ENCODE measurements around the gene GSN.
"Not testable (repeated sequence)": the region's sequence is repeated elsewhere in the genome, so short reads cannot be mapped to it uniquely, and the experiment has no call there.

GSN gene

GRCh38 chr9:121286973-121287741 is 19.2 kb downstream of the GSN start:
- H3K4me3 ChIP-seq = peak overlapping the region; percentile 56
- TF ChIP-seq POLR2AphosphoS5 (IDR thresholded peaks at IDR 0.05; ENCODE audit: borderline replicate concordance, low read depth, low read length) (no peak), FOXP2 (optimal IDR thresholded peaks at IDR 0.05; ENCODE audit: control extremely low read depth, extremely low read length, insufficient read depth) (no peak), EZH2 (IDR thresholded peaks at IDR 0.05) (no peak)
- H3K9ac ChIP-seq (ENCODE audit: insufficient read length) = peak overlapping the region; percentile 45
- no peaks in the 10 kb centered on the region for H3K36me3 ChIP-seq (ENCODE audit: insufficient read depth, low read length)
- peak overlapping the region; percentile 75 for H3K27ac ChIP-seq
- H3K9me3 ChIP-seq (ENCODE audit: low read depth, low read length) = no peaks in the 10 kb centered on the region
- no peak for DNase-seq (ENCODE audit: low read depth, low spot score)

DNA sequence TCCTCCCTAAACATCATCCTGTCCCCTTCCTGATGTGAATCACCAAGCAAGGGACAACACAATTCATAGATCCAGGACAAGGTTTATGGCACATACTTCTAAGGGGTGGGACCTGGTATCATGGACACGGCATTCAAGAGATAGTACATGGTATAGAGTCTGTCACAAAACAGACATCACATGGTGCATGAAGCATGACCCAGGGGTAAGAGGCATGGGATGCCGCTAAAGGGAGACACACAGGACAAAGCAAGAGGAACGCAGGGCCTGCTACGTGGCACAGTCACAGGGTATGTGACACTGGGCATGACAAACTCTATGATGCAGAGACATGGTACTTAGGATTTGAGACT is 20.7 kb downstream of the GSN start:
- TF ChIP-seq FOXP2 (optimal IDR thresholded peaks at IDR 0.05; ENCODE audit: control extremely low read depth, extremely low read length, insufficient read depth) (no peak), EZH2 (IDR thresholded peaks at IDR 0.05) (no peak), POLR2AphosphoS5 (IDR thresholded peaks at IDR 0.05; ENCODE audit: borderline replicate concordance, low read depth, low read length) (no peak)
- DNase-seq (ENCODE audit: low read depth, low spot score) = no peak
- Histone ChIP-seq H3K4me3 (no peak overlapping the region), H3K9me3 (ENCODE audit: low read depth, low read length) (no peaks in the 10 kb centered on the region), H3K27ac (no peak overlapping the region), H3K36me3 (ENCODE audit: insufficient read depth, low read length) (no peaks in the 10 kb centered on the region), H3K9ac (ENCODE audit: insufficient read length) (no peak overlapping the region)

GRCh38 chr9:121289026-121289771 is 21.2 kb downstream of the GSN start:
- TF ChIP-seq FOXP2 (optimal IDR thresholded peaks at IDR 0.05; ENCODE audit: control extremely low read depth, extremely low read length, insufficient read depth) (no peak), POLR2AphosphoS5 (IDR thresholded peaks at IDR 0.05; ENCODE audit: borderline replicate concordance, low read depth, low read length) (no peak), EZH2 (IDR thresholded peaks at IDR 0.05) (no peak)
- Histone ChIP-seq H3K4me3 (no peak overlapping the region), H3K9me3 (ENCODE audit: low read depth, low read length) (no peaks in the 10 kb centered on the region), H3K27ac (no peak overlapping the region), H3K9ac (ENCODE audit: insufficient read length) (no peak overlapping the region), H3K36me3 (ENCODE audit: insufficient read depth, low read length) (no peaks in the 10 kb centered on the region)
- no peak for DNase-seq (ENCODE audit: low read depth, low spot score)

GRCh38 chr9:121289772-121290370 is 21.9 kb downstream of the GSN start:
- DNase-seq (ENCODE audit: low read depth, low spot score) = no peak
- H3K9ac ChIP-seq (ENCODE audit: insufficient read length) = no peak overlapping the region
- H3K36me3 ChIP-seq (ENCODE audit: insufficient read depth, low read length) = no peaks in the 10 kb centered on the region
- no peak for TF ChIP-seq POLR2AphosphoS5 (IDR thresholded peaks at IDR 0.05; ENCODE audit: borderline replicate concordance, low read depth, low read length)
- TF ChIP-seq FOXP2 (optimal IDR thresholded peaks at IDR 0.05; ENCODE audit: control extremely low read depth, extremely low read length, insufficient read depth) = no peak
- no peak for TF ChIP-seq EZH2 (IDR thresholded peaks at IDR 0.05)
- no peaks in the 10 kb centered on the region for H3K9me3 ChIP-seq (ENCODE audit: low read depth, low read length)
- no peak overlapping the region for H3K4me3 ChIP-seq
- H3K27ac ChIP-seq = no peak overlapping the region

DNA sequence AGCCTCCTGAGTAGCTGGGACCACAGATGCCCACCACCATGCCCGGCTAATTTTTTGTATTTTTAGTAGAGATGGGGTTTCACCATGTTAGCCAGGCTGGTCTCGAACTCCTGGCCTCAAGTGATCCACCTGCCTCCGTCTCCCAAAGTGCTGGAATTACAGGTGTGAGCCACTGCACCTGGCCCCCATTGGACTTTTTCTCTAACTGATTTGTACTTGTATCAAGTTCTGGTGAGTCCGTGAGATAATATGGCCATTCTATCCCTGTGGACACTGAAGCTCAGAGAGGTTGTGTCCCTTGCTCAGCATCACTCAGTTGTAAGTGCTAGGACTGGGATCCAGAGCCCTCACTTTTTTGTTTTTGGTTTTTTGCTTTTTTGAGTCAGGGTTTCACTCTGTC is 23.6 kb downstream of the GSN start:
- not testable (repeated sequence) for H3K36me3 ChIP-seq (ENCODE audit: insufficient read depth, low read length); H3K27ac ChIP-seq; H3K9ac ChIP-seq (ENCODE audit: insufficient read length); H3K4me3 ChIP-seq; H3K9me3 ChIP-seq (ENCODE audit: low read depth, low read length); DNase-seq (ENCODE audit: low read depth, low spot score)

DNA sequence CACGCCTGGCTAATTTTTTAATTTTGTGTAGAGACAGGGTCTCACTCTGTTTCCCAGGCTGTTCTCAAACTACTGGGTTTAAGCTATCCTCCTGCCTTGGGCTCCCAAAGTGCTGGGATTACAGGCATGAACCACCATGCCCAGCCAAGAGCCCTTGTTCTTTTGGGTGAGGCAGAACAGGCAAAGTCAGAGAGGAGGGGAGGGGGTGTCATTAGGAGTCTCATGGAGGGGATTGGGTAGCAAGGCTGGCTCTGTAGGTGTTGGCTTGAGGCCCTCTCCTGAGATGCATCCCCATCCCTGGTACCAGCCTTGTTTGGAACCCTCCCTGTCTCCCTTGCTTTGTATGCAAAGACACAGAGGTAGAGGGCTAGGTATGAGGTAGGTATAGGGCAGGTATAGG is 24.1 kb downstream of the GSN start:
- Histone ChIP-seq H3K4me3 (no peak overlapping the region), H3K27ac (no peak overlapping the region), H3K9me3 (ENCODE audit: low read depth, low read length) (no peaks in the 10 kb centered on the region), H3K36me3 (ENCODE audit: insufficient read depth, low read length) (no peaks in the 10 kb centered on the region), H3K9ac (ENCODE audit: insufficient read length) (no peak overlapping the region)
- no peak for DNase-seq (ENCODE audit: low read depth, low spot score)
- TF ChIP-seq POLR2AphosphoS5 (IDR thresholded peaks at IDR 0.05; ENCODE audit: borderline replicate concordance, low read depth, low read length) = no peak
- no peak for TF ChIP-seq FOXP2 (optimal IDR thresholded peaks at IDR 0.05; ENCODE audit: control extremely low read depth, extremely low read length, insufficient read depth)
- TF ChIP-seq EZH2 (IDR thresholded peaks at IDR 0.05) = no peak

- no peak overlapping the region for H3K27ac ChIP-seq
- H3K4me3 ChIP-seq = no peak overlapping the region
- H3K9me3 ChIP-seq (ENCODE audit: low read depth, low read length) = no peaks in the 10 kb centered on the region
- TF ChIP-seq EZH2 (IDR thresholded peaks at IDR 0.05) (no peak), FOXP2 (optimal IDR thresholded peaks at IDR 0.05; ENCODE audit: control extremely low read depth, extremely low read length, insufficient read depth) (no peak), POLR2AphosphoS5 (IDR thresholded peaks at IDR 0.05; ENCODE audit: borderline replicate concordance, low read depth, low read length) (no peak)
- H3K36me3 ChIP-seq (ENCODE audit: insufficient read depth, low read length) = no peaks in the 10 kb centered on the region
- no peak overlapping the region for H3K9ac ChIP-seq (ENCODE audit: insufficient read length)
- no peak for DNase-seq (ENCODE audit: low read depth, low spot score)
Measured at GRCh38 chr9:121292801-121293241, 24.9 kb downstream of the GSN start.

GRCh38 chr9:121294151-121294743 is 26.3 kb downstream of the GSN start:
- no peak overlapping the region for H3K4me3 ChIP-seq
- no peak for DNase-seq (ENCODE audit: low read depth, low spot score)
- H3K9ac ChIP-seq (ENCODE audit: insufficient read length) = no peak overlapping the region
- H3K9me3 ChIP-seq (ENCODE audit: low read depth, low read length) = no peaks in the 10 kb centered on the region
- no peak overlapping the region for H3K27ac ChIP-seq
- H3K36me3 ChIP-seq (ENCODE audit: insufficient read depth, low read length) = no peaks in the 10 kb centered on the region
- TF ChIP-seq POLR2AphosphoS5 (IDR thresholded peaks at IDR 0.05; ENCODE audit: borderline replicate concordance, low read depth, low read length) (no peak), FOXP2 (optimal IDR thresholded peaks at IDR 0.05; ENCODE audit: control extremely low read depth, extremely low read length, insufficient read depth) (no peak), EZH2 (IDR thresholded peaks at IDR 0.05) (no peak)
